Melanocyte of skin (primary cell): Measurements from ENCODE around the gene KLHL36. TPM values are rescaled to one million over a fixed set of nuclear protein-coding genes. Genes with fewer than 3 reads are reported as not detected.

Experiments
- total RNA-seq, 2 donors: library from RNA; depleted of rRNA; stranded (reverse); fragments of >200 nt; gene quantifications; 2 replicates each; pipeline ENCODE4 v1.2.3, GENCODE V29; 2012

The KLHL36 gene
- total RNA-seq, result 10 to 100 TPM; 38.2 to 51.6 TPM

DNA sequence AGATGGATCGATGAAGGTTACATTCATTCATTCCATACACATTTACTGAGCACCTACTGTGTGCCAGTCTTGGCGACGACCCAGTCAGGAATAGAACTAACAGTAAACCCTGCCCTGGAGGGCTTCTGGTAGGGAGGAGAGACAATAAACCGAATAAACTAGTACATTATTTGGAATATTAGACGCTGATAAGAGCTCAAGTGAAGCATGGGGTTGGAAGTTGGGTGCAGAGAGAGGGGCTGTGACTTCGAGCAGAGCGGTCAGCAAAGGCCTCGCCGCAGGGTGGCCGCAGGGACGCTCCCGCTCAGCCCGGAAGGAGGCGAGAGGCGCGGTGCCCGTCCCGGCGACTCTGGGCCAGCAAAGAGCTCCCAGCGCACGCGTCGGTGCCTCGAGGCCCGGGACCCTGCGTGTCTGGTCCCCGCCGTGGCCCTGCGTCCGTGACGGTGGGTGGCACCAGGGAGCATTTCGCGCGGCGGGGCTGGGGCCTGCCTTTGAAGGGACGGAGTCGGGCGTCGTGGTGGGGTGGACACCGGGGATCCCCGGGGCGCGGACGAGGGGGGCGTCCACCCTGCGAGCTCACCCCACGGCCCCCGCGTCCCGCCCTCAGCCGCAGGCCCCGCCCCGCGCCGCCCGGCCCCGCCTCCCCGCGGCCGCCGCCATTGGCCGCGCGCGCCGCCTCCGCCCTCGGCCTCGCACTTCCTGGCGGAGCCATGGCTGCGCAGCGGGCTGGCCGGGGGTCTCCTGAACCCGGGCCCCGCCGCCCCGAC lies at the start of gene KLHL36:
Gene KLHL36 (plus strand): TSS at position 684 of the 767 bp plus-strand sequence. CDS start 2,357 bp downstream, outside the sequence.

DNA sequence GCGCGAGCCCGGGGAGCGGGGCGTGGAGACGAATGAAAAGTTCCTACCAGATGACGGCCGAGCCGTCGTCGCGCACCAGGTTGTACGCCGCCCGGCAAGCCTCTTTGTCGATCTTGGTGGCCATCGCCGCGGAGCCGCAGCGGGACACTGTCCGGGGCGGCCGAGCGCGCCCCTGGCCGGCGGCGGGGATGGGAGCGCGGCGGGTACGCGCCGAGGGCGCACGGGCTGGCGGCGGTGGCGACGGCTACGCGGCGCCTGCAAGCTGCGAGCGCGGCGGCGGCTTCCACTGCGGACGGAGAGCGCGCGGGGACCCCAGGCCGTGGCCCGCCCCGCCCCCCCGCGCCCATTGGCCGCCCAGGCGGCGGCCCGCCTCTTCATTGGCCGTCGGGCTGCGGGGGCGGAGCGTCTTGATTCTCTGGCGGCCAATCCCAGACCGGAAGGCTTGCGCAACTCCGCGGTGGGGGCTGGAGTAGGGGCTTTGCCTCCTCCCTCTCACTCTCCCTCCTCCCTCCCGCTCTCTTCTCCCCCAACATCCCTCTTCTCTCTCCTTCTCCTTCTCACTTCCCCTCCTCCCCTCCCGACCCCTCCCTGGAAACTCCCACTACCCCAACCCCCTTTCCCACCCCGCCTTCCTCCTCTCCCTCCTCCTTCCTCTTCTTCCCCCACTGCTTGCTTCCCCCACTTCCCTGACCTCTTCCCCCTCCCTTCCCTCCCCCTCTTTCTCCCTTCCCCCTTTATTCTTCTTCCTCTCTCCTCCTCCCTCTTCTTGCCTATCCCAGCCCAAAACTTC lies 30.3 kb upstream of the KLHL36 start, which contains the start of gene COTL1:
Gene COTL1 (minus strand): TSS at position 288 of the 790 bp plus-strand sequence. CDS start 164 bp downstream, at position 124.

DNA sequence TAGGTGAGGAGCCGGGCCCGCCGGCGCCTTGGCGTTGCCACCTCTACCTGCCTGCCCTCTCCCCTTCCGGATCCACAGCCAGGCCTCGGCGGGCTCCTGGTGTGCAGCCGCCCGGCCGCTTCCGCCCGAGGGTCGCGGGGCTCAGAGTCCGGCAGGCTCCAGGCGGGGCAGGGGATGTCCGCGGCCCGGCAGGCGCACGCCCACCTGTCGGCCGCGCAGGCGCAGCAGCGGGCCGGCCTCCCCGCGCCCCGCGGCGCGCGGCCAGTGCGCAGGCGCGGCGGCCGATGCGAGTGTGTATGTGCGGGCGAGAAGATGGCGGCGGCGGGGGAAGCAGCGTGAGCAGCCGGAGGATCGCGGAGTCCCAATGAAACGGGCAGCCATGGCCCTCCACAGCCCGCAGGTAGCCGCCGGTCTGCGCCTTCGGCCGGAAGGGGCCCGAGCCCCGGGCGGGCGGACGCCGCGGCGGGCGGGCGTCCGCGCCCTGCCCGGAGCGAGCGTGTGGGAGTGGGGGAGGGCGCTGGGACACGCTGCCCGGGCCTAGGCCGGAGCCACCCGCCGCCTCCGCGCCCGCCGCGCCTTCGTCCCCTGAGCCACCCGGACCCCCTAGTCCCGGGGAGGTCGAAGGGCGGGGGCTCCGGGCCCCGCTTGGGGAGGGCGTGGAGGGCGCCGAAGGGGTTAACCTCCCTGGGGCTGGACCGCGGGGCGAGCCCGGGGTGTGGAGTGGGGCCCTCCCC lies 51.6 kb downstream of the KLHL36 start, which contains the start of gene USP10:
Gene USP10 (plus strand): TSS at position 289 of the 734 bp plus-strand sequence. CDS start 91 bp downstream, at position 380.

Other genes starting within 250 kb of the KLHL36 start
- gene MEAK7, start 143.9 kb upstream of the KLHL36 start, total RNA-seq, result 10 to 100 TPM; 12.4 to 17.0 TPM
- 100 to 1,000 TPM in 1 of 2 donors, 10 to 100 TPM in 1; 49.9 to 148 TPM for gene COTL1, start 30.4 kb upstream of the KLHL36 start, total RNA-seq
- gene USP10, start 51.5 kb downstream of the KLHL36 start, total RNA-seq, result 10 to 100 TPM; 48.5 to 73.9 TPM
- 1 to 10 TPM; 2.7 to 3.1 TPM for gene CRISPLD2, start 171.5 kb downstream of the KLHL36 start, total RNA-seq